HFFc6 (cell line): ENCODE results near the gene MFNG. TPM values are rescaled to one million over a fixed set of nuclear protein-coding genes. Genes with fewer than 3 reads are reported as not detected.
A peak's percentile ranks its signal among the peaks of the same experiment; 100 is the strongest.

ENCODE experiments used
- DNase-seq: peaks from one replicate; pipeline ENCODE4 v3.0.0-alpha.2; 2018
- H3K27ac Mint-ChIP-seq: 2 replicates; pipeline ENCODE4 v1.8.0; 2020; ENCODE audit warnings: mild to moderate bottlenecking, mixed read lengths
- H3K27me3 Mint-ChIP-seq: 2 replicates; pipeline ENCODE4 v1.8.0; 2021; ENCODE audit warnings: mild to moderate bottlenecking, moderate library complexity, mixed read lengths; ENCODE audit not compliant: insufficient read depth
- H3K36me3 Mint-ChIP-seq: 2 replicates; pipeline ENCODE4 v1.8.0; 2021; ENCODE audit warnings: low read depth, mixed read lengths
- H3K4me1 Mint-ChIP-seq: 2 replicates; pipeline ENCODE4 v1.8.0; 2020; ENCODE audit warnings: low read depth, mixed read lengths
- H3K4me3 Mint-ChIP-seq: 2 replicates; pipeline ENCODE4 v1.8.0; 2020; ENCODE audit warnings: mild to moderate bottlenecking, moderate library complexity, mixed read lengths
- H3K9me3 Mint-ChIP-seq: 2 replicates; pipeline ENCODE4 v1.8.0; 2020; ENCODE audit warnings: mild to moderate bottlenecking, mixed read lengths
- total RNA-seq, 6 experiments: library from RNA; stranded (reverse); fragmentation: NEBNext Ultra II Directional; extraction: Animal tissue kit (Norgen Biotek cat#: 25700); gene quantifications; 2 replicates in 1 of 6; 3 replicates in 5 of 6; pipeline ENCODE4 v1.2.3, GENCODE V29; 2021
- TF ChIP-seq, protein P1 (sequence below): fragments of 200-600 bp; sonication (generic); IDR thresholded peaks from 2 replicates; pipeline ENCODE4 v1.5.0; 2021; ENCODE audit warnings: antibody characterized with exemption, mild to moderate bottlenecking

MFNG gene
- total RNA-seq, 6 experiments from 2014 or later = not detected

DNA sequence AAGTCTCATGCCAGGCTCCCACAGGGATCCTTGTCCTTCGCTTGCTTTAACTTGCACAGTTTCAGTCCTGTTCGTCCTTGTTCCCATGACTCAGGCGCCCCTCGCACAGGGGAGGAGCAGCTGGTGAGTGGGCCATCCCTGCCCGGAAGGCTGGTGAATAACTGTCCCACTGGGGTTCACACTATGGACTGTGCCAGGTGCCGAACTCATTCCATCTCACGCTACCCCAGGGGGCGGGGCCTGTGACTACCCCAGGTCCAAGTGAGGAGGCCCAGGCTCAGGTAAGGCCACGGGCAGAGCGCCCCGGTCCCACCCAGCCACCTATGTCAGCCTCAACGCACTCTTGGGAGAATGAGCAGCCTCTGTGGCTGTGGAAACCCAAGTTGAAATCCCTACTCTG, 40.2 kb upstream of the MFNG start:
- TF ChIP-seq, protein P1, sequence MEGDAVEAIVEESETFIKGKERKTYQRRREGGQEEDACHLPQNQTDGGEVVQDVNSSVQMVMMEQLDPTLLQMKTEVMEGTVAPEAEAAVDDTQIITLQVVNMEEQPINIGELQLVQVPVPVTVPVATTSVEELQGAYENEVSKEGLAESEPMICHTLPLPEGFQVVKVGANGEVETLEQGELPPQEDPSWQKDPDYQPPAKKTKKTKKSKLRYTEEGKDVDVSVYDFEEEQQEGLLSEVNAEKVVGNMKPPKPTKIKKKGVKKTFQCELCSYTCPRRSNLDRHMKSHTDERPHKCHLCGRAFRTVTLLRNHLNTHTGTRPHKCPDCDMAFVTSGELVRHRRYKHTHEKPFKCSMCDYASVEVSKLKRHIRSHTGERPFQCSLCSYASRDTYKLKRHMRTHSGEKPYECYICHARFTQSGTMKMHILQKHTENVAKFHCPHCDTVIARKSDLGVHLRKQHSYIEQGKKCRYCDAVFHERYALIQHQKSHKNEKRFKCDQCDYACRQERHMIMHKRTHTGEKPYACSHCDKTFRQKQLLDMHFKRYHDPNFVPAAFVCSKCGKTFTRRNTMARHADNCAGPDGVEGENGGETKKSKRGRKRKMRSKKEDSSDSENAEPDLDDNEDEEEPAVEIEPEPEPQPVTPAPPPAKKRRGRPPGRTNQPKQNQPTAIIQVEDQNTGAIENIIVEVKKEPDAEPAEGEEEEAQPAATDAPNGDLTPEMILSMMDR = no peak
- Mint-ChIP-seq H3K4me3 (no peak overlapping the region), H3K9me3 (no peaks in the 10 kb centered on the region), H3K27ac (peak overlapping the region; percentile 93), H3K4me1 (peaks cover 30% of the 10 kb centered on the region), H3K27me3 (peaks cover 2% of the 10 kb centered on the region), H3K36me3 (no peaks in the 10 kb centered on the region)
- DNase-seq = no peak

DNA sequence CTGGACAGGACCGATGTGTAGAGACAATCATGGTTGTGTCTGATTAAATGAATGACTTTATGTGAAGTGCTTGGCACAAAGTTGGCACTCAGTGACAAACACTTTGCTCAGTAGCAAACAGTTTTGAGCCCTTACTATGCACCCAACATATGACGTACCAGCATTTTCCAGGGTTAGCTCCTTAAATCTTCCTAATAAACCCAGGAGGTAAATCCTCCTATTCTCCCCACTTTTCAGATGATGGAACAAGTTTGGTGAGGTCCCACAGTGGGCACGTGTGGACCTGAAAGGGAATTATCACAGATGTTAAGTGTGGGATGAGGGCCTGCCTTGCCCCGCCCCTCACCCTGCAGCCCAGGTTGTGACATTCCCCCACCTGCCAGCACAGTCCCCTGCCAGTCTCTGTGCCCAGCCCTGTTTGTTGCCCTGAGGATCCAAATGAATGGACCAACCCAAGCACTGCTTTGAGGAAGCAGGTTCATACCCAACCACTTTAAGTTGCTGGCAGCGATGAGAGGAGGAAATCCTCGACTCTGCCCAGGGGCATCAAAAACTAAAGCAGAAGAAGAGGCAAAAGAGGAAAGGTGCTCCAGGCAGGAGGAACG, 39.7 kb upstream of the MFNG start:
- no peaks in the 10 kb centered on the region for H3K9me3 Mint-ChIP-seq

DNA sequence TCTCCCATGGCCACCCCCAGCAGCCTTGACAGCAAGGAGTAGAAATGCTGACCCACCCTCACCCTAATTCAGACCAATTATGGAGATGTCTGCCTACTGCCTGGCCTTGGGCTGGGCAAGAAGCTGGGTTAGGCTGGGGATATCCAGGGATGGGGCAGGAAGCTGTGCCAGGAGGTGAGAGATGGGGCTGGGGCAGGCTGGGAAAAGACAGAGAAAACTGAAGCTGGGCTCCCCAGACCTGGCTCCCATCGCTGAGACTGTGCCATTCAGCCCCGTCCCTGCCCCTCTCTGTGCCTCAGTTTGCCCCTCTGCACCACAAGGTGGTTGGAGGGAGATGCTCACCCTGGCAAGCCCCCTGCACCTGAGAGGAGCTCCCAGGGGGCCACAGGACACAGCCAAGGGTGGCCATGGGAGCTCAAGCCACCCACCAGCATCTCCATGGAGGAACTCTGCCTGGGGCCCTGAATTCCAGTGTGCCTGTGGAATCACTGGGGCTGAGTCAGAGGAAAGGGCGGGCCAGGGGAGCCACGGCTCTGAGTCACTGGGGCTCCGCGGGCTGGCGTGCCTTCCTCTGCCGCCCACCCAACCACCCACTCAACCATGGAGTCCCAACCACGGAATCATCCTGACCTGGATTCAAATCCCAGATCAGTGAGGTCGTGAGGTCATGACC, 39.0 kb upstream of the MFNG start:
- H3K9me3 Mint-ChIP-seq = no peaks in the 10 kb centered on the region
- H3K27me3 Mint-ChIP-seq = peaks cover 4% of the 10 kb centered on the region
- H3K36me3 Mint-ChIP-seq = no peaks in the 10 kb centered on the region
- H3K4me1 Mint-ChIP-seq = peaks cover 30% of the 10 kb centered on the region
- no peak overlapping the region; the same call in 1 of the 2 replicates for H3K4me3 Mint-ChIP-seq
- DNase-seq = peak; percentile 82
- H3K27ac Mint-ChIP-seq = peak overlapping the region; percentile 93
- TF ChIP-seq, protein P1 = no peak

More for the DNA sequence above, 39.7 kb upstream of the MFNG start:
- no peak for DNase-seq
- H3K36me3 Mint-ChIP-seq = no peaks in the 10 kb centered on the region
- peaks cover 30% of the 10 kb centered on the region for H3K4me1 Mint-ChIP-seq
- TF ChIP-seq, protein P1 = no peak
- H3K27ac Mint-ChIP-seq = peak overlapping the region; percentile 93
- H3K4me3 Mint-ChIP-seq = no peak overlapping the region
- H3K27me3 Mint-ChIP-seq = peaks cover 4% of the 10 kb centered on the region

DNA sequence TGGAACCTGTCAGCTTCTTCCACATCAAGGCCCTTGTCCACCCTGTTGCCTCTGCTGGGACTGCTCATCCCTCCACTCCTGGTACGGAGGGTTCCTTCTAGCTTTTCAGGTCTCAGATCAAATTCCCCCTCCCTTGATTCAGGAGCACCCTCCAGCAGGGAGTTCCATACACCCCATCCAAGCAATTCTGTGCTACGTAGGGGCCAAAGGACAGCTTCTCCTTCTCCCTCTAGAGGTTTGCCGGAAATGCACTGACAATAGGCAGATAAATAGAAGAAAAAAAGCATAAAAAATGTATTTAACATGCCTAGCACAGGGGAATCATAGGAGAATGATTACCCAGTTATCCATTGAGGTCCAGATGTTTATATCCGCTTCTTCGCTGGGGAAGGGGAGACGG, 36.3 kb upstream of the MFNG start:
- no peak overlapping the region for H3K4me3 Mint-ChIP-seq
- H3K27ac Mint-ChIP-seq = no peak overlapping the region
- no peak for DNase-seq
- H3K4me1 Mint-ChIP-seq = peaks cover 35% of the 10 kb centered on the region
- H3K36me3 Mint-ChIP-seq = no peaks in the 10 kb centered on the region
- TF ChIP-seq, protein P1 = 0 out of 2 replicates have a peak, but pooled peaks have one; percentile 13
- peaks cover 7% of the 10 kb centered on the region for H3K27me3 Mint-ChIP-seq
- H3K9me3 Mint-ChIP-seq = no peaks in the 10 kb centered on the region

DNA sequence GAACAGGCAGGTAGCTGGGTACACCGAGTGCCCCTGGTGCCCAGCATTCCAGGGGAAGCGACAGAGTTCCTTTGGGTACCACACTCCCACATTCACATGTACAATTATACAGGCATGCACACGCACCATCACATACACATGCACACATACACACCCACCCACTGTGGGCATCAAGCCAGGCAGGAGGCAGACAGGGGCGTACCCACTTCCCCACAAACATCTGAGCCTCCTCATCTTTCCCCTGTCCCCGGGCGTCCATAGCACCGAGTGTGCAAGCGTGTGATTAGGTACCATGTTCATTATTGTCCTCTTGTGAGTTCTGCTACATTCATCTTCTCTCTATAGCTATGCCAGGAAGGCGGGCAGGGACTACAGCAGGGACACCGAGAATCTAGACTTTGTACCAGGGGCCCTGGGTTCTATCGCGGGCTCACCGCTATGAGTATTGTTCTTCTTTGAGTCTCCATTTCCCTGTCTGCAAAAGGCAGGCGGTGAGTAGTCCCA, 35.1 kb upstream of the MFNG start:
- Mint-ChIP-seq H3K4me1 (peaks cover 23% of the 10 kb centered on the region), H3K27me3 (peaks cover 7% of the 10 kb centered on the region), H3K27ac (no peak overlapping the region), H3K9me3 (no peaks in the 10 kb centered on the region), H3K4me3 (no peak overlapping the region), H3K36me3 (peaks cover 3% of the 10 kb centered on the region)
- TF ChIP-seq, protein P1 = no peak
- DNase-seq = no peak
